H1 (cell line): ENCODE data around the gene PTCH2. TPM values are rescaled to one million over a fixed set of nuclear protein-coding genes. Genes with fewer than 3 reads are reported as not detected.

Experiments
- BRCA1 ChIP-seq: IDR thresholded peaks from 2 replicates; pipeline ENCODE4 v1.6.1; 2012; ENCODE audit warnings: low read depth, low read length, improper control_type of control experiment
- CBX8 ChIP-seq: fragments of 300-800, 300-1000 bp; sonication (generic); IDR thresholded peaks from 2 replicates; pipeline ENCODE4 v1.7.1; 2016; ENCODE audit warnings: low read depth, low read length, borderline replicate concordance
- KDM4A ChIP-seq: IDR thresholded peaks from one replicate; pipeline ENCODE4 v1.7.1; 2012; ENCODE audit warnings: low read depth, mild to moderate bottlenecking, moderate library complexity, low read length, inconsistent platforms; ENCODE audit not compliant: severe bottlenecking
- SRF ChIP-seq: IDR thresholded peaks from 2 replicates; pipeline ENCODE4 v1.6.1; 2011; ENCODE audit warnings: mild to moderate bottlenecking, low read depth, low read length, moderate library complexity
- TAF7 ChIP-seq: optimal IDR thresholded peaks from 2 replicates; pipeline ENCODE3; 2011; ENCODE audit warnings: low read depth, mild to moderate bottlenecking, inconsistent platforms, low read length, moderate library complexity, borderline replicate concordance
- TCF12 ChIP-seq: IDR thresholded peaks from 2 replicates; pipeline ENCODE4 v1.6.1; 2011; ENCODE audit warnings: low read depth, mild to moderate bottlenecking, low read length
- TEAD4 ChIP-seq: IDR thresholded peaks from 2 replicates; pipeline ENCODE4 v1.6.1; 2012; ENCODE audit warnings: low read depth, low read length, inconsistent platforms, mixed read lengths
- polyA plus RNA-seq, 7 experiments: library from polyadenylated mRNA; depleted of rRNA in 3 of 7; stranded (reverse) in 5 of 7; unstranded in 2 of 7; fragments of >200 nt in 5 of 7; fragments of 200-250 nt in 2 of 7; gene quantifications; 1 replicate in 5 of 7; 2 replicates in 1 of 7; 4 replicates in 1 of 7; pipeline versions ENCODE4 v1.2.1 to v1.2.3, GENCODE V29; 2011 to 2013; ENCODE audit warnings: missing spikeins in 2 of 7, mixed read lengths in 2 of 7
- total RNA-seq: library from RNA; stranded (reverse); fragmentation: NEBNext Ultra II Directional; extraction: Animal tissue kit (Norgen Biotek cat#: 25700); gene quantifications from 2 replicates; pipeline ENCODE4 v1.2.1, GENCODE V29; 2021
- TF ChIP-seq, protein P1 (sequence below): IDR thresholded peaks from 2 replicates; pipeline ENCODE4 v1.6.1; 2011; ENCODE audit warnings: low read depth, mild to moderate bottlenecking, low read length; ENCODE audit not compliant: insufficient read depth
- TF ChIP-seq, protein P2 (sequence below): IDR thresholded peaks from 2 replicates; pipeline ENCODE4 v1.6.1; 2011; ENCODE audit warnings: low read length, improper control_type of control experiment

Gene PTCH2
- total and polyA plus RNA-seq, 2 of the 8 experiments (the other 6 are each of a cell fraction or from before 2014, with no cell fraction given), result 0.35 to 1.2 TPM

GRCh38 chr1:44803062-44803311 lies 40.1 kb downstream of the PTCH2 start (continued):
- TF ChIP-seq, protein P1, sequence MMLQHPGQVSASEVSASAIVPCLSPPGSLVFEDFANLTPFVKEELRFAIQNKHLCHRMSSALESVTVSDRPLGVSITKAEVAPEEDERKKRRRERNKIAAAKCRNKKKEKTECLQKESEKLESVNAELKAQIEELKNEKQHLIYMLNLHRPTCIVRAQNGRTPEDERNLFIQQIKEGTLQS, result no peak
- TF ChIP-seq CBX8, result no peak
- no peak for TF ChIP-seq KDM4A
- TF ChIP-seq BRCA1, result no peak
- TF ChIP-seq SRF, result no peak
- TF ChIP-seq TEAD4, result no peak
- TF ChIP-seq TAF7, result no peak
- TF ChIP-seq, protein P2, sequence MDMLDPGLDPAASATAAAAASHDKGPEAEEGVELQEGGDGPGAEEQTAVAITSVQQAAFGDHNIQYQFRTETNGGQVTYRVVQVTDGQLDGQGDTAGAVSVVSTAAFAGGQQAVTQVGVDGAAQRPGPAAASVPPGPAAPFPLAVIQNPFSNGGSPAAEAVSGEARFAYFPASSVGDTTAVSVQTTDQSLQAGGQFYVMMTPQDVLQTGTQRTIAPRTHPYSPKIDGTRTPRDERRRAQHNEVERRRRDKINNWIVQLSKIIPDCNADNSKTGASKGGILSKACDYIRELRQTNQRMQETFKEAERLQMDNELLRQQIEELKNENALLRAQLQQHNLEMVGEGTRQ, result no peak
- TF ChIP-seq TCF12, result no peak
